WTC11 (cell line): ENCODE data around the gene RFC2. TPM values are rescaled to one million over a fixed set of nuclear protein-coding genes. Genes with fewer than 3 reads are reported as not detected.

Experiments used
- ATAC-seq: fragments of 200-7000 bp; cut with Tn5 transposase; 2 replicates; pipeline ENCODE4 v1.10.0; 2021; ENCODE audit warnings: mild to moderate bottlenecking, moderate library complexity
- Bru-seq: library from RNA; stranded (reverse); fragments of 400-500 nt; gene quantifications from one replicate; lab custom pipeline; 2021; lab: Mats Ljungman, UMichigan
- CTCF ChIA-PET: fragments of 300-600 bp; sonication (Branson Sonifier 250); formaldehyde crosslinking; loops from one replicate; lab custom pipeline; 2021; ENCODE audit warnings: antibody characterized with exemption; lab: Charles Lee
- POLR2A ChIA-PET: fragments of 350-600 bp; sonication (Branson Sonifier 250); formaldehyde crosslinking; loops from one replicate; lab custom pipeline; 2021; ENCODE audit warnings: antibody characterized with exemption; lab: Charles Lee
- DNase-seq: peaks from one replicate; pipeline ENCODE4 v3.0.0; 2021; ENCODE audit warnings: low spot score
- H3K27ac Mint-ChIP-seq: 2 replicates; pipeline ENCODE4 v1.8.0; 2021; ENCODE audit warnings: mixed read lengths
- H3K27me3 Mint-ChIP-seq: 2 replicates; pipeline ENCODE4 v1.8.0; 2021; ENCODE audit warnings: low read depth, mild to moderate bottlenecking, moderate library complexity, mixed read lengths
- H3K36me3 Mint-ChIP-seq: 2 replicates; pipeline ENCODE4 v1.8.0; 2021; ENCODE audit warnings: mixed read lengths
- H3K4me1 Mint-ChIP-seq: 2 replicates; pipeline ENCODE4 v1.8.0; 2022; ENCODE audit warnings: mixed read lengths
- H3K4me3 Mint-ChIP-seq: 2 replicates; pipeline ENCODE4 v1.8.0; 2021; ENCODE audit warnings: mild to moderate bottlenecking, moderate library complexity, mixed read lengths
- H3K9me3 Mint-ChIP-seq: 2 replicates; pipeline ENCODE4 v1.8.0; 2021; ENCODE audit warnings: mixed read lengths
- AR ChIP-seq: fragments of 250-450 bp; sonication (Bioruptor Pico); IDR thresholded peaks from 2 replicates; pipeline ENCODE4 v1.9.0; 2021; ENCODE audit warnings: mild to moderate bottlenecking
- CDX4 ChIP-seq: fragments of 250-450 bp; sonication (Bioruptor Pico); IDR thresholded peaks from 2 replicates; pipeline ENCODE4 v1.9.0; 2021; ENCODE audit warnings: moderate library complexity, mild to moderate bottlenecking, inconsistent platforms, borderline replicate concordance
- CREM ChIP-seq: sonication (generic); formaldehyde crosslinking; IDR thresholded peaks from 2 replicates; pipeline ENCODE4 v1.8.1; 2022; ENCODE audit warnings: mild to moderate bottlenecking, missing genetic modification reagents, moderate library complexity
- E2F4 ChIP-seq: sonication (generic); formaldehyde crosslinking; IDR thresholded peaks from 2 replicates; pipeline ENCODE4 v1.8.1; 2022; ENCODE audit warnings: low read depth, mild to moderate bottlenecking, moderate library complexity, missing genetic modification reagents, borderline replicate concordance
- ETV6 ChIP-seq: sonication (generic); formaldehyde crosslinking; IDR thresholded peaks from 2 replicates; pipeline ENCODE4 v1.8.1; 2022; ENCODE audit warnings: mild to moderate bottlenecking, missing genetic modification reagents
- FOXK1 ChIP-seq: sonication (generic); formaldehyde crosslinking; IDR thresholded peaks from 2 replicates; pipeline ENCODE4 v1.8.0; 2022; ENCODE audit warnings: mild to moderate bottlenecking, moderate library complexity, missing genetic modification reagents
- FOXP1 ChIP-seq: sonication (generic); formaldehyde crosslinking; IDR thresholded peaks from 2 replicates; pipeline ENCODE4 v1.8.0; 2022; ENCODE audit warnings: missing genetic modification reagents, mild to moderate bottlenecking, moderate library complexity, borderline replicate concordance
- GRHL2 ChIP-seq: fragments of 250-450 bp; sonication (Bioruptor Pico); IDR thresholded peaks from 2 replicates; pipeline ENCODE4 v1.8.0; 2022; ENCODE audit warnings: mild to moderate bottlenecking, moderate library complexity; ENCODE audit not compliant: insufficient replicate concordance, severe bottlenecking
- HMGA2 ChIP-seq: fragments of 250-450 bp; sonication (Bioruptor Pico); IDR thresholded peaks from 2 replicates; pipeline ENCODE4 v1.4.0; 2021; ENCODE audit warnings: mild to moderate bottlenecking, moderate library complexity
- NR1H2 ChIP-seq: sonication (generic); formaldehyde crosslinking; IDR thresholded peaks from 2 replicates; pipeline ENCODE4 v1.9.0; 2021; ENCODE audit warnings: mild to moderate bottlenecking, moderate library complexity, missing genetic modification reagents
- NR2C2 ChIP-seq: sonication (generic); formaldehyde crosslinking; IDR thresholded peaks from 2 replicates; pipeline ENCODE4 v1.8.0; 2022; ENCODE audit warnings: mild to moderate bottlenecking, missing genetic modification reagents
- PRRX2 ChIP-seq: fragments of 250-450 bp; sonication (Bioruptor Pico); IDR thresholded peaks from 2 replicates; pipeline ENCODE4 v1.8.0; 2021; ENCODE audit warnings: mild to moderate bottlenecking
- SMAD3 ChIP-seq: sonication (generic); formaldehyde crosslinking; IDR thresholded peaks from 2 replicates; pipeline ENCODE4 v1.8.0; 2022; ENCODE audit warnings: missing genetic modification reagents, mild to moderate bottlenecking, borderline replicate concordance
- ZBTB43 ChIP-seq: sonication (generic); formaldehyde crosslinking; IDR thresholded peaks from 2 replicates; pipeline ENCODE4 v1.8.1; 2023; ENCODE audit warnings: mild to moderate bottlenecking, missing genetic modification reagents
- ZNF232 ChIP-seq: sonication (generic); formaldehyde crosslinking; IDR thresholded peaks from 2 replicates; pipeline ENCODE4 v1.8.0; 2022; ENCODE audit warnings: mild to moderate bottlenecking, missing genetic modification reagents
- ZNF263 ChIP-seq: sonication (generic); formaldehyde crosslinking; IDR thresholded peaks from 2 replicates; pipeline ENCODE4 v1.8.1; 2022; ENCODE audit warnings: low read depth, mild to moderate bottlenecking, moderate library complexity, missing genetic modification reagents
- ZNF317 ChIP-seq: sonication (generic); formaldehyde crosslinking; IDR thresholded peaks from 2 replicates; pipeline ENCODE4 v1.8.1; 2023; ENCODE audit warnings: low read depth, mild to moderate bottlenecking, moderate library complexity, missing genetic modification reagents, borderline replicate concordance
- ZNF423 ChIP-seq: fragments of 250-450 bp; sonication (Bioruptor Pico); IDR thresholded peaks from 2 replicates; pipeline ENCODE4 v2.1.2; 2022; ENCODE audit warnings: mild to moderate bottlenecking, moderate library complexity
- long read RNA-seq, 3 experiments: library from RNA in 1 of 3; library from capped mRNA in 1 of 3; library from polyadenylated mRNA in 1 of 3; unstranded in 2 of 3; stranded (forward) in 1 of 3; transcript quantifications; one replicate each; pipeline ENCODE4 v2.0.0, GENCODE V29; 2021
- total RNA-seq: library from RNA; stranded (reverse); gene quantifications from 3 replicates; pipeline ENCODE4 v1.2.3, GENCODE V29; 2021
- TF ChIP-seq, protein P1 (sequence below): sonication (generic); formaldehyde crosslinking; IDR thresholded peaks from 2 replicates; pipeline ENCODE4 v1.8.1; 2023; ENCODE audit warnings: mild to moderate bottlenecking, missing genetic modification reagents, moderate library complexity
- TF ChIP-seq, protein P2 (sequence below): fragments of 250-450 bp; sonication (Bioruptor Pico); conservative IDR thresholded peaks from 2 replicates; pipeline ENCODE4 v1.9.0; 2021; ENCODE audit warnings: mild to moderate bottlenecking
- TF ChIP-seq, protein P3 (sequence below): sonication (generic); formaldehyde crosslinking; IDR thresholded peaks from 2 replicates; pipeline ENCODE4 v1.8.1; 2023; ENCODE audit warnings: mild to moderate bottlenecking, missing genetic modification reagents

RFC2 gene
- total RNA-seq (74.1 to 80.7 TPM (median 79.4 TPM) in 3 replicates), Bru-seq, nascent RNA (percentile 81 among the genes with signal in this experiment)
- long read RNA-seq, experiment 1, transcript RFC2-202 (10 exons, 1,576 nt) = minor isoform, 13 of 436 reads
- long read RNA-seq, experiment 1, transcript RFC2-201 (11 exons, 1,695 nt) = major isoform, 363 of 436 reads
- long read RNA-seq, experiment 1, transcript RFC2-213 (10 exons, 1,635 nt) = minor isoform, 7 of 436 reads
- long read RNA-seq, experiment 1, partial matches to known transcripts = 7 of 436 reads
- long read RNA-seq, experiment 1, other reads (novel, unspliced or antisense) = 46 of 436 reads
- long read RNA-seq, experiment 2, transcript RFC2-201 (11 exons, 1,695 nt) = major isoform, 52 of 101 reads
- long read RNA-seq, experiment 2, partial matches to known transcripts = 13 of 101 reads
- long read RNA-seq, experiment 2, other reads (novel, unspliced or antisense) = 32 of 101 reads
- long read RNA-seq, experiment 3, transcript RFC2-213 (10 exons, 1,635 nt) = minor isoform, 9 of 490 reads
- long read RNA-seq, experiment 3, transcript RFC2-201 (11 exons, 1,695 nt) = major isoform, 394 of 490 reads
- long read RNA-seq, experiment 3, transcript RFC2-202 (10 exons, 1,576 nt) = minor isoform, 32 of 490 reads
- long read RNA-seq, experiment 3, partial matches to known transcripts = 5 of 490 reads
- long read RNA-seq, experiment 3, other reads (novel, unspliced or antisense) = 50 of 490 reads

- ChIA-PET CTCF (interaction anchor here (0.5 to 2.3 kb wide), 15 partner anchors 10 to 247 kb away, joined by 3 to 10 read pairs (median 3); partner anchors contain the start of gene CLIP2), POLR2A (interaction anchor here (0.6 to 0.9 kb wide), 2 partner anchors 12 to 15 kb away, joined by 3 read pairs; no protein-coding TSS in a partner anchor)
- ATAC-seq = peak; percentile 96
- Mint-ChIP-seq H3K9me3 (no peaks in the 10 kb centered on the region), H3K4me1 (peaks cover 3% of the 10 kb centered on the region), H3K36me3 (peaks cover 24% of the 10 kb centered on the region), H3K4me3 (peak within 1 kb of the TSS; percentile 94), H3K27me3 (no peaks in the 10 kb centered on the region), H3K27ac (peak within 1 kb of the TSS; percentile 97)
- peak; percentile 97 for DNase-seq
- TF ChIP-seq ZNF423 (no peak), FOXK1 (CRISPR knock-in tag) (peak; percentile 94), PRRX2 (CRISPR knock-in tag) (no peak), ZBTB43 (CRISPR knock-in tag) (peak; percentile 81), HMGA2 (CRISPR knock-in tag) (no peak), ZNF263 (CRISPR knock-in tag) (no peak), GRHL2 (CRISPR knock-in tag) (no peak), E2F4 (CRISPR knock-in tag) (peak; percentile 98), CREM (CRISPR knock-in tag) (peak; percentile 94), FOXP1 (CRISPR knock-in tag) (peak; percentile 77), ZNF317 (no peak), ZNF232 (CRISPR knock-in tag) (peak; percentile 62; the same call in 1 of the 2 replicates), NR2C2 (no peak), AR (no peak), SMAD3 (CRISPR knock-in tag) (peak; percentile 56; the same call in 1 of the 2 replicates), NR1H2 (CRISPR knock-in tag) (no peak), ETV6 (CRISPR knock-in tag) (peak; percentile 93), CDX4 (CRISPR knock-in tag) (no peak)
- TF ChIP-seq, protein P1, sequence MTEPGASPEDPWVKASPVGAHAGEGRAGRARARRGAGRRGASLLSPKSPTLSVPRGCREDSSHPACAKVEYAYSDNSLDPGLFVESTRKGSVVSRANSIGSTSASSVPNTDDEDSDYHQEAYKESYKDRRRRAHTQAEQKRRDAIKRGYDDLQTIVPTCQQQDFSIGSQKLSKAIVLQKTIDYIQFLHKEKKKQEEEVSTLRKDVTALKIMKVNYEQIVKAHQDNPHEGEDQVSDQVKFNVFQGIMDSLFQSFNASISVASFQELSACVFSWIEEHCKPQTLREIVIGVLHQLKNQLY (CRISPR knock-in tag) = peak; percentile 61; the same call in 1 of the 2 replicates
- TF ChIP-seq, protein P2, sequence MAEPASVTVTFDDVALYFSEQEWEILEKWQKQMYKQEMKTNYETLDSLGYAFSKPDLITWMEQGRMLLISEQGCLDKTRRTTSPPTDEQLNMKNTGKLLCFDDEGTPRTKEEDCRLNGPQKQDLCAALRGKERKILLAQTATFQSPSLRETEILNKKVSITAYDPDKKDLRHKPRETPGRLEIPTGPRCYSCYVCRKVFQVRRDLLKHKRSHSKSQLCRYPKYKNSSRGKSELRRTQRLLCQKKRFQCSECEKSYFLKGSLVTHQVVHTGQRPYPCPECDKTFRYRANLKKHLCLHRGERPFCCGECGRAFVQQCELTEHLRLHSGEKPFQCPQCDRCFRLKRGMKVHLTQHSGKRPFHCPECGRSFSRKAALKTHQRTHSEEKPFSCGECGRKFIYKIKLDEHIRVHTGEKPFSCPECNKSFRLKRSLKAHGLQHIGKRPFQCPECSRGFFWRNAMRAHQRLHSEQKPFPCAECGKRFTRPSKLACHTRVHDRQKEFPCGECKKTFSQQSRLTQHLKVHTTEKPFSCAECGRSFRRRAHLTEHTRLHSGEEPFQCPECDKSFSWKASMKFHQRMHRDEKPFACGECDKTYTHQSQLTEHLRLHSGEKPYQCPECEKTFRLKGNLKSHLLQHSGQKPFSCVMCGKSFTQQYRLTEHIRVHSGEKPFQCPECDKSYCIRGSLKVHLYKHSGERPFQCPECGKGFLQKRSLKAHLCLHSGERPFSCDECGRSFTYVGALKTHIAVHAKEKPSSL (CRISPR knock-in tag) = no peak
- TF ChIP-seq, protein P3, sequence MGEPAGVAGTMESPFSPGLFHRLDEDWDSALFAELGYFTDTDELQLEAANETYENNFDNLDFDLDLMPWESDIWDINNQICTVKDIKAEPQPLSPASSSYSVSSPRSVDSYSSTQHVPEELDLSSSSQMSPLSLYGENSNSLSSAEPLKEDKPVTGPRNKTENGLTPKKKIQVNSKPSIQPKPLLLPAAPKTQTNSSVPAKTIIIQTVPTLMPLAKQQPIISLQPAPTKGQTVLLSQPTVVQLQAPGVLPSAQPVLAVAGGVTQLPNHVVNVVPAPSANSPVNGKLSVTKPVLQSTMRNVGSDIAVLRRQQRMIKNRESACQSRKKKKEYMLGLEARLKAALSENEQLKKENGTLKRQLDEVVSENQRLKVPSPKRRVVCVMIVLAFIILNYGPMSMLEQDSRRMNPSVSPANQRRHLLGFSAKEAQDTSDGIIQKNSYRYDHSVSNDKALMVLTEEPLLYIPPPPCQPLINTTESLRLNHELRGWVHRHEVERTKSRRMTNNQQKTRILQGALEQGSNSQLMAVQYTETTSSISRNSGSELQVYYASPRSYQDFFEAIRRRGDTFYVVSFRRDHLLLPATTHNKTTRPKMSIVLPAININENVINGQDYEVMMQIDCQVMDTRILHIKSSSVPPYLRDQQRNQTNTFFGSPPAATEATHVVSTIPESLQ = no peak
These were observed at the start of gene RFC2 for GRCh38 chr7:74254129-74254857. Gene RFC2, minus strand, starts transcription at chr7:74254399. Its CDS starts 16 bp downstream, at chr7:74254383.
